NCI-H1048 (cell line): ENCODE measurements around the gene CCNK.
A peak's percentile ranks its signal among the peaks of the same experiment; 100 is the strongest.

ENCODE experiments used
- DNase-seq: peaks from one replicate; lab custom pipeline; 2025; lab: John Stamatoyannopoulos, UW

Gene CCNK

GRCh38 chr14:99480917-99481744 lies at the start of gene CCNK:
Gene CCNK, plus strand, starts transcription at chr14:99481409. Its CDS starts 11,269 bp downstream, at chr14:99492678.
- peak; percentile 99 for DNase-seq

DNA sequence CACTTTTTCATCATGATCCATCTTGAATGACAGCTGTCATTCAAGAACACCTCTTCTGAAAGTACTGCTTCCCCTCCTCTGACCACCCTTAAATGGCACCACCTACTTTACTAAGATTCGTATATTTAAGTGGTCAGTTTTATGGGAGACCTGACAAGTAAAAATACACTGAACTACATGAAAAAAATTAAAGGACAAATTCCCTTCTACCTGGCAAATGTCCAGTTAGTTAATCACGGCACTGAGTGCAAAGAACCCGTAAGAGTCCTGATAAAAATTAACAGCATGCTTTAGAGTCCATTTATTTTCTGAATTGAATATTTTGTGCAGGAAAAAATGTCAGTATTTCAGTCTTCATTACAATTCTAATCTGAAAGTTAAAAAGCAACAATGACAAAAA lies 49.2 kb upstream of the CCNK start:
- DNase-seq = no peak

DNA sequence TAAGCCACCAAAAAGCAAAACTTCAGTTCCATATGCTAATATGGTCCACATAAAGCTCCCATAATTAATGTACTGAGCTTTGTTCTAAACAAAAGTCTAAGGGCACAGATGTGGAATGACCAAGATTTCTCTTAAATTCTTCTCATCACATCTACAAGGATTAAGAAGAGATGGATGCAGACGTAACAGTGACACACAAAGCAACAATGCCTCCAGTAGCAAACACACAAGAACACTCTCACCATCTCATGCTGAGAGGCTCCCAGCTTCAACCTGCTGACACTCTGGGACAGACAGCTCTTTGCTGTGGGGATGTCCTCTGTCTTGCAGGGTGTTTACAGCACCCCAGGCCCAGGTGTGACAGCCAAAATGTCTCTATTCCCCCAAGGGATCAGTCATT lies 48.7 kb upstream of the CCNK start:
- no peak for DNase-seq

DNA sequence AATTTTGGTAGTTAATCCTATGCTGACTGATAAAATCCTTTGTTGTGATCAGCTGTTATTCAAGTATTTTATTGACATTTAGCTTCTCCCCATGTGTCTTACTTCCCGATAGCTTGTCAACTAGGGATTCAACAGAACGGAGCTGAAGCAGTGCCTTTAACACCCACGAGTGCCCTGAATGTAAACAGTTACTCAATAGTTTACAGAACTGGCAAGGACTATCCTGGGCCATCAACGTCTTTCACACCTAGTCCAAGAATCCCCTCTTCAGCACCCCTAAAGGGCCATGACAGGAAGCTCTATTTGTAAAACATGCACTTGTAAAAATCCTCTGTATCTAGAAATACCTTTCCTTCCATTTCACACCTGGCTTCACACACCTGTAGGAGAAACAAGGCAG lies 45.9 kb upstream of the CCNK start:
- DNase-seq = no peak

DNA sequence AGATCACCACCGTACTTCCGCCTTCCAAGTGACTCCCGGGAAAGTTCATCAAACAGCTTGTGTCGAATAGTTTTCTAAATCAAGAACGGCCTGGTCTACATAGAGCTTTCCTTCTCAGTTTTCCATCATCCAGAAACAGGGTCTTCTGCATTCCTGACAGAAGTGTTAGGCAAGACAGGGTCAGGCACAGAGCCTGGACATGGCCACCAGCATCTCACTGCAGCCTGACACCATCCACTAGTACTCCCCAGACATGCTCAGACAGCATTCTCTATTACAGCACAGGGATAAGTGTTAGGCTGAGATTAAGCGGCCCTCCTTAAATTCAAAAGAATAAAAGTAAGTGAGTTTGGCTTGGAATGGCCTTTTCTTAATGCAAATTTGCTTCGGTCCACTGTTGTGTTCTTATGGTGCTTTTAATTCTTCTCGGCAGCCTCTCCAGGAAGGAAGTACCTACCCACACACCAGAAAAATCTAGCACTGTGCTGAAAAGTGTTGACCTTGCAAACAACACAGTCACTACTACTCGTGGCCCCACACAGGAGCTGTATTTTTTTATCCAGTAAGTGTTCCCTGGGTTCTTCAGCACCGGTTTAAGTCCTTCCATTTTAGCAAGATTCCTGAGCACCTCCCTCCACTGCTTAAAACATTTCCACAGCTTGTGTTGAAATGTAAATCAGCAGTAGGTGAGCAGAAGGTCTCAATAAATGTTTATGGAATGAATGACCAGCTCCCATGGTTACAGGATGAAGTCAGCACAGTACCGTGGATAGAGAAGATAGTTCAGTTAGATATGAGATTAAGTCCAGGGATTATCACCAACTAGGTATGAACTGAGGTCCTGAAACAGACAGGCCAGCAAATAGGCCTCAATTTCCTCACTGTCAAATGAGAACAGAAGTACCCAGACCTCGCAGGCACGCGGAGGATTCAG lies 44.7 kb upstream of the CCNK start:
- no peak for DNase-seq

DNA sequence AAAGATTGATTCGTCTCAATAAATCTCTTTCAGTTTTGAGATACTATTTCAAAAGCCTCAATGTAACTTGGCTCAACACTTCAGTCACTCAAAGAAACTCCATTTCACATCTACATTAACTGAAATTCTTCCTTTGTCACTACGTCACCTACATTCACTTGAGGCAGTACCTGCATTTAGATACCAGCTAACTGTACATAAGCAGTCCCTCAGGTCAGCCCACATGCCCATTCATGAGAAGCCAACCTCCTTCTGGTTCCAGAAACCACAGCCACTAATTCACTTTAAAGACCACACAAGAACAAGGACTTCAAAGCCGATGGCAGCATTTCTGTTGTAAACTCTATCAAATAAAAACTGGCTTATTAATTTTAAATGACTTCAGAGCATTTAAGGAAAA lies 43.5 kb upstream of the CCNK start:
- no peak for DNase-seq

DNA sequence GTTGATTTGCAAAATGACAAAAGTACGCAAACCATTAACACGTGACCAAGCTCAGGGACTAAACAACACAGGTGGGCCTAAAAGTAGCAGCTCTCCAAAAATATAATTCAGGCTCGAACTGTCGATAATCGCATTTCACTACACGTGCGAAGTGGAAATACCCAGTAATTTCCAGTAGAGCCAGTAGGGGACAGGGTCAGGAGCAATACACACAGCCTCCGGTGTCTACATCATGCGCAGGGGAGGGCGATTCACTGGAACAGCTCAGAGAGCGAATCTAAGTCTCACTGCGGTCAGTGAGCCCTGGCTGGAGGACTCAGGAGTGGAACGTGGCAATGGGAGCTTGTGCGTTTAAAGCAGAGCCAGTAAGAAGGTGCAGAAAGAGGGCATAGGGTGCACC lies 40.9 kb upstream of the CCNK start:
- no peak for DNase-seq

- DNase-seq = no peak
Measured at GRCh38 chr14:99441157-99441870, 39.9 kb upstream of the CCNK start.

DNA sequence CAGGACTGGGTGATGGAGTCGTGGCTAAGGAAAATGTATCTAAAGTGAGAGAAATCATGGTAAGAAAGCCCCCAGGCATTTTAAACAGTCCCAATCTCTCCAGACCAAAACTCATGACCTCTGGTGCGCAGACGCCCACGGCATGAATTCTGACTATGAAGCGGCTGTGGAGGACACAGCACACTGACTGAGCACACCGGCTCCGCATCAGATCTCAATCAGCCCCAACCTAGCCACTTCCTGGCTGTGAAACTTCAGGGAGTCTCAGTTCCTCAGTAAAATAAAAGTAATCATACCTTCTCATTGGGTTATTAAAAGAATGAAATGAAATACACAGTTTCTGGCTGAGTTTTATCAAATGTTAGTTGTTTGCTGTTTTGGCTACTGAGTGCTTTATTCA lies 39.3 kb upstream of the CCNK start:
- DNase-seq = no peak

- DNase-seq = no peak
Measured at GRCh38 chr14:99445931-99446330, 35.3 kb upstream of the CCNK start.

DNA sequence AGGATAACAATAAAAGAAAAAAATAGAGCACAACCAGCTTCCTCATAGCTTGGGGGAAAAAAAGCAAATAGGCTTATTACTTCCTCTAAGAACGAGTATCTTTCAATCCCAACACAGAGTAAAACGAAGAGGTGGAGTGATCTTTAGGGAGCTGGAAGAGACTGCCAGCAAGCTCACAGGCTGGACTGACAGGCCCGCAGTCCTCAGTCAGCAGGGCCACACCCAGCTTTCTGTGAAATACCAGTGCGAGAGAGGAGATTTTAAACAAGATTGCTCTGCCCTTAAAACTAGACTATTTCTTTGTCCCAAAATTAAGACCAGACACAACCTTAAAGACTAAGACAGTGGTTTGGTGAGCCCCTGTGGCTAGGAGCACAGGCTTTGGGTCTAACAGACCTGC lies 33.5 kb upstream of the CCNK start:
- DNase-seq = no peak

GRCh38 chr14:99450266-99450665 lies 30.9 kb upstream of the CCNK start:
- DNase-seq = no peak

DNA sequence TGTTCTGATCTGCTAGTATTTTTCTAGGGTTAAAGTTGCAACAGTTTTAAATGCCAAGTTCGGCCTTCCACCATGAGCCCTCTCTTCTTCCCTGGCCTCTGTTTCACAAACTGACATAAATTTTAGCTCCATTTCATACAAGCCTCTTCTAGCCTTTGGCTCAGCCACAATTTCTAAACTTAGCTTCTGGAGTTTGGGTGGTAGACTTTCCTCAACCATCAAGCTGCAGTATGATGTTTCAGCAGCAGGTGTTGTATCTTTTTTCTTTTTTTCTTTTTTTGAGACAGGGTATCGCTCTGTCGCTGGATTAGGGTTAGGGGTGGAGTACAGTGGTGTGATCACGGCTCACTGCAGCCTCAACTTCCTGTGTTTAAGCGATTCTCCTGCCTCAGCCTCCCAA lies 30.0 kb upstream of the CCNK start:
- no peak for DNase-seq

DNA sequence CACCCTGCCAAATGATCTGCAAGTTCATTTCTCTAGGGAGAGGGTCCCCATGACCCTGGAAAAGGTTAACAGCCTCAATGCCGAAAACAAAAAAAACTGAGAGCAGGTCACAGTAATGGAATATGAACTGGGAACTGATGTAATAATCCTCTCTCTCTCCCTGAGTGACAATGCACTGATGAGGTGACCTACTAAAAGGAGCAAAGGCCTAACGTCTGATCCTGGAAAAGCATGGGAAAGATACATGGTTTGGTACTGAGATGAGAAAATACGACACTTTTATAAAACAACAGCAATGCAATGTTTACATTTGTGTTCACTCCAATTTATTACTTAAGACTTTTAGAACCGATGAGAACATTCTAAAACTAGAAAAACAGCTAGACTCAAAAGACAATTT lies 28.2 kb upstream of the CCNK start:
- no peak for DNase-seq

DNA sequence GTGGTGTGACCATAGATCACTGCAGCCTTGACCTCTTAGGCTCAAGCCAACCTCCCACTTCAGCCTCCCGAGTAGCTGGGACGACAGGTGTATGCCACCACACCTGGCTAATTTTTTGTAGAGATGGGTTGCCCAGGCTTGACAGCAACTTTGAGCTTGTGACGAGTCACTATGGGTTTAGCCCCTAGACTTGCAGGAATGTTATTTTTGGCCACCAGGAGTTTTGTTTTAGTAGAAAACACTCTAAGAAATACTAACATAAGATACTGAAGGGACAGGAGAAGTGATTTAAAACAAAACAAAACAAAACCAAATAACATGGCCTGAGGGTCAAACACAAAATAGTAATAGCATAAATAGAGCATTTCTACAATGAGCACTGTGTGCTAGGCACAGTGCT lies 27.0 kb upstream of the CCNK start:
- no peak for DNase-seq

DNA sequence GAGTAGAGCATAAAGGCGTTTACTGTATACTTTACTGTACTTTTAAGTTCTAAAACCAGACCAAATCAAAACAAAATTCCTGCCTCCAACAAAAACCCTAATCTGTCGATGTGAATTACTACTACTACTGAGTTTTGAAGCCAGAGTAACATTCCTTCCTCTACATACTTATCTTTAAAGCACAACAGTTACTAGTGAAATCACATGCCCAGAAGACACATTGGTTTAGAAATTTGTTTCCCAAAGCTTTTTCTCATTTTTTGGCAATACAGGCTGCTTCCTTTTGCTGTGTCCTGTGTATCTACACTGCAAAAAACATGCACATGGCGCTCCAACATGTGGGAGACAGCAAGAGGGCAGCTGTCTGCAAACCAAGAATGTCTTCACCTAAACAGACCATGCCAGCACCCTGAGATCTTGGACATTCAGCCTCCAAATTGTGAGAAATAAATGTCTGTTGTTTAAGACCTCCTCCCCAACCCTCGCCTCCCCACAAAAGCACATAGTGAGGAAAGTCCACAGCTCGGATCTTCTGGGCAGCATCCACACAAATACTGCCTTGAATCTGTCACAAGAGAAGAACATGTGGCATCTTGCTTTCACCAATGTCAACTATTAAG lies 21.6 kb upstream of the CCNK start:
- DNase-seq = no peak

DNA sequence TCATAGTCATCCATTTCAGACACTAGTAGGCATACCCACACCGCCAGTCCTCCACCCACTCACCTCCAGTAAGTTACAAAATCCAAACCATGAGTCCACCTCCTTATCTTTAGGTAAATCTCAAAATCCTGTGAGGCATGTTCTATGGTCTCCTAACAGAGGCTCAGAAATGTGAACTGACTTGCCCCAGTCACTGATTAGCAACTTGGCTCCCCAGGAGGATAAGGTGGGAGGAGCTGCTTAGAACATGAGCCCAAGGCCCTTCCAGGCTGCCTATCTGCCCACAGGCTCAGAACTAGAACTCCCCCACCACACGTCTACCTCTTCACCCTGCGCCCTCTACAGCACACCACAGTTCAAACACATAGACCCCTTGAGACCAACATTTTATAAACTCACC lies 20.4 kb upstream of the CCNK start:
- no peak for DNase-seq

- no peak for DNase-seq
Measured at GRCh38 chr14:99461411-99462085, 19.7 kb upstream of the CCNK start.

DNA sequence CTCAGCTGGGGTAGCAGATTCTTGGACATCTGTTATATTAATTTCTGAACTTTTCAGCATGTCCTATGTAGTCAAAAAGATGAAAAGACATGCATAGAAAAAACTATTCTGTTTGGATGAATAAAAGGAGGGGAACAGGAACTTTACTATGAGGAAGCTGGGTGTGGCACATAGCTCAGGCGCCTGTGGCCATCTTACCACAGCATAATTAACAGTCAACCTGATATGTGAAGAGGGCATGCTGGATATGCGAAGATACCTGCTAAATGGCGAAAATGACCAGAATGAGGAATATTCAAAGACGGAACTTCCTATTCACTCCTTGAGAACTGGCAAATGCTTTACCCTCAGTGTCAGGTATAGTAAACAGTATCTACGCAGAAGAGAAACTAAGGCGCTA lies 19.0 kb upstream of the CCNK start:
- DNase-seq = no peak

DNA sequence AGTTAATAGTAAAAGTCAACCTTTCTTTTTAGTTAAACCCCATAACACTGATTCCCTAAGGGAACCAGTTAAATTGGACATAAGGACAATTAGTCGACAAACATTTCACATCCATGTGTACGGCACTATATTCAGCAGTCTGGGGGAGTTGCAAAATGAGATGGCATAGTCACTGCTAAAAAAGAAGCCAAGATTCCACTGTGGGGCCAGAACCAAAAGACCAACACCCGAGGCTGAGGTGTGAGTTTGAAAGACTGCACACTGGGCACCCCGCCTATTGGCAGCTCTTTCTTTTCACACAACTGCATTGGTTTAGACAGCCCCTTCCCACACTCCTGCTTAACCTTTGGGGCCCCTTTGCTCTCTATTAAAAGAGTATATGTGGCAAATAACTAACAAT lies 17.2 kb upstream of the CCNK start:
- DNase-seq = no peak

GRCh38 chr14:99465288-99465687 lies 15.9 kb upstream of the CCNK start:
- DNase-seq = no peak

- no peak for DNase-seq
Measured at GRCh38 chr14:99466758-99467157, 14.5 kb upstream of the CCNK start.
